Measurements from ENCODE around the gene TYMP.

The TYMP gene

GRCh38 chr22:50572965-50573364 lies 43.2 kb upstream of the TYMP start:
- no peak overlapping the region for H3K4me3 ChIP-seq (ENCODE audit: low read length)
- H3K36me3 ChIP-seq (ENCODE audit: control insufficient read depth, insufficient read depth, low read length): peaks cover 24% of the 10 kb centered on the region
- no CpG with 5 or more reads among the region's 11 CpGs for WGBS (ENCODE audit: insufficient coverage, insufficient read length)
- DNase-seq (ENCODE audit: low read depth, low spot score): no peak
- H3K27ac ChIP-seq (ENCODE audit: low read length): no peak overlapping the region
- no peaks in the 10 kb centered on the region for H3K27me3 ChIP-seq (ENCODE audit: control insufficient read depth, insufficient read depth, low read length)
- H3K9me3 ChIP-seq (ENCODE audit: control insufficient read depth, insufficient read depth, low read length): no peaks in the 10 kb centered on the region
- no peaks in the 10 kb centered on the region for H3K4me1 ChIP-seq (ENCODE audit: control insufficient read depth, insufficient read depth, low read length)

- no peak overlapping the region for H3K27ac ChIP-seq (ENCODE audit: low read length)
- H3K27me3 ChIP-seq (ENCODE audit: control insufficient read depth, insufficient read depth, low read length): no peaks in the 10 kb centered on the region
- H3K36me3 ChIP-seq (ENCODE audit: control insufficient read depth, insufficient read depth, low read length): peaks cover 24% of the 10 kb centered on the region
- H3K9me3 ChIP-seq (ENCODE audit: control insufficient read depth, insufficient read depth, low read length): no peaks in the 10 kb centered on the region
- WGBS (ENCODE audit: insufficient coverage, insufficient read length): no CpG with 5 or more reads among the region's 26 CpGs
- DNase-seq (ENCODE audit: low read depth, low spot score): no peak
- H3K4me3 ChIP-seq (ENCODE audit: low read length): no peak overlapping the region
- no peaks in the 10 kb centered on the region for H3K4me1 ChIP-seq (ENCODE audit: control insufficient read depth, insufficient read depth, low read length)
Observed at GRCh38 chr22:50571264-50572175, 41.7 kb upstream of the TYMP start.

- H3K36me3 ChIP-seq (ENCODE audit: control insufficient read depth, insufficient read depth, low read length): peaks cover 24% of the 10 kb centered on the region
- no peaks in the 10 kb centered on the region for H3K27me3 ChIP-seq (ENCODE audit: control insufficient read depth, insufficient read depth, low read length)
- DNase-seq (ENCODE audit: low read depth, low spot score): no peak
- H3K9me3 ChIP-seq (ENCODE audit: control insufficient read depth, insufficient read depth, low read length): no peaks in the 10 kb centered on the region
- no peak overlapping the region for H3K4me3 ChIP-seq (ENCODE audit: low read length)
- H3K4me1 ChIP-seq (ENCODE audit: control insufficient read depth, insufficient read depth, low read length): no peaks in the 10 kb centered on the region
- no CpG with 5 or more reads among the region's 12 CpGs for WGBS (ENCODE audit: insufficient coverage, insufficient read length)
- H3K27ac ChIP-seq (ENCODE audit: low read length): no peak overlapping the region
Observed at GRCh38 chr22:50570861-50571260, 41.0 kb upstream of the TYMP start.

- no peaks in the 10 kb centered on the region for H3K27me3 ChIP-seq (ENCODE audit: control insufficient read depth, insufficient read depth, low read length)
- no CpG with 5 or more reads among the region's 13 CpGs for WGBS (ENCODE audit: insufficient coverage, insufficient read length)
- no peak overlapping the region for H3K27ac ChIP-seq (ENCODE audit: low read length)
- H3K4me1 ChIP-seq (ENCODE audit: control insufficient read depth, insufficient read depth, low read length): no peaks in the 10 kb centered on the region
- H3K36me3 ChIP-seq (ENCODE audit: control insufficient read depth, insufficient read depth, low read length): peaks cover 24% of the 10 kb centered on the region
- H3K9me3 ChIP-seq (ENCODE audit: control insufficient read depth, insufficient read depth, low read length): no peaks in the 10 kb centered on the region
- no peak overlapping the region for H3K4me3 ChIP-seq (ENCODE audit: low read length)
- DNase-seq (ENCODE audit: low read depth, low spot score): no peak
Observed at GRCh38 chr22:50569896-50570535, 40.2 kb upstream of the TYMP start.

GRCh38 chr22:50569041-50569459 lies 39.2 kb upstream of the TYMP start:
- H3K36me3 ChIP-seq (ENCODE audit: control insufficient read depth, insufficient read depth, low read length): peaks cover 24% of the 10 kb centered on the region
- no peak overlapping the region; the same call in 1 of the 2 replicates for H3K4me3 ChIP-seq (ENCODE audit: low read length)
- DNase-seq (ENCODE audit: low read depth, low spot score): no peak
- WGBS (ENCODE audit: insufficient coverage, insufficient read length): no CpG with 5 or more reads among the region's 8 CpGs
- no peak overlapping the region for H3K27ac ChIP-seq (ENCODE audit: low read length)
- no peaks in the 10 kb centered on the region for H3K9me3 ChIP-seq (ENCODE audit: control insufficient read depth, insufficient read depth, low read length)
- no peaks in the 10 kb centered on the region for H3K4me1 ChIP-seq (ENCODE audit: control insufficient read depth, insufficient read depth, low read length)
- no peaks in the 10 kb centered on the region for H3K27me3 ChIP-seq (ENCODE audit: control insufficient read depth, insufficient read depth, low read length)

GRCh38 chr22:50568626-50569025 lies 38.8 kb upstream of the TYMP start:
- no peak for DNase-seq (ENCODE audit: low read depth, low spot score)
- Histone ChIP-seq H3K9me3 (ENCODE audit: control insufficient read depth, insufficient read depth, low read length) (no peaks in the 10 kb centered on the region), H3K27ac (ENCODE audit: low read length) (no peak overlapping the region), H3K27me3 (ENCODE audit: control insufficient read depth, insufficient read depth, low read length) (no peaks in the 10 kb centered on the region), H3K4me3 (ENCODE audit: low read length) (no peak overlapping the region), H3K4me1 (ENCODE audit: control insufficient read depth, insufficient read depth, low read length) (no peaks in the 10 kb centered on the region), H3K36me3 (ENCODE audit: control insufficient read depth, insufficient read depth, low read length) (peaks cover 24% of the 10 kb centered on the region)
- no CpG with 5 or more reads among the region's 7 CpGs for WGBS (ENCODE audit: insufficient coverage, insufficient read length)

- WGBS (ENCODE audit: insufficient coverage, insufficient read length): no CpG with 5 or more reads among the region's 7 CpGs
- H3K36me3 ChIP-seq (ENCODE audit: control insufficient read depth, insufficient read depth, low read length): peaks cover 24% of the 10 kb centered on the region
Observed at GRCh38 chr22:50567721-50568252, 38.0 kb upstream of the TYMP start.

GRCh38 chr22:50564289-50564688 lies 34.5 kb upstream of the TYMP start:
- no peak for DNase-seq (ENCODE audit: low read depth, low spot score)
- no CpG with 5 or more reads among the region's 11 CpGs for WGBS (ENCODE audit: insufficient coverage, insufficient read length)
- Histone ChIP-seq H3K4me3 (ENCODE audit: low read length) (no peak overlapping the region), H3K36me3 (ENCODE audit: control insufficient read depth, insufficient read depth, low read length) (peaks cover 6% of the 10 kb centered on the region; the same call in 1 of the 2 replicates), H3K27me3 (ENCODE audit: control insufficient read depth, insufficient read depth, low read length) (no peaks in the 10 kb centered on the region), H3K9me3 (ENCODE audit: control insufficient read depth, insufficient read depth, low read length) (no peaks in the 10 kb centered on the region), H3K4me1 (ENCODE audit: control insufficient read depth, insufficient read depth, low read length) (no peaks in the 10 kb centered on the region), H3K27ac (ENCODE audit: low read length) (no peak overlapping the region)

More at GRCh38 chr22:50567721-50568252, 38.0 kb upstream of the TYMP start:
- Histone ChIP-seq H3K4me3 (ENCODE audit: low read length) (no peak overlapping the region), H3K4me1 (ENCODE audit: control insufficient read depth, insufficient read depth, low read length) (no peaks in the 10 kb centered on the region), H3K27me3 (ENCODE audit: control insufficient read depth, insufficient read depth, low read length) (no peaks in the 10 kb centered on the region), H3K27ac (ENCODE audit: low read length) (no peak overlapping the region), H3K9me3 (ENCODE audit: control insufficient read depth, insufficient read depth, low read length) (no peaks in the 10 kb centered on the region)
- DNase-seq (ENCODE audit: low read depth, low spot score): no peak

- Histone ChIP-seq H3K4me1 (ENCODE audit: control insufficient read depth, insufficient read depth, low read length) (no peaks in the 10 kb centered on the region), H3K36me3 (ENCODE audit: control insufficient read depth, insufficient read depth, low read length) (0 out of 2 replicates have a peak, but pooled peaks cover 1% of the 10 kb centered on the region), H3K4me3 (ENCODE audit: low read length) (peak overlapping the region; percentile 29; the same call in 1 of the 2 replicates), H3K27ac (ENCODE audit: low read length) (no peak overlapping the region), H3K9me3 (ENCODE audit: control insufficient read depth, insufficient read depth, low read length) (no peaks in the 10 kb centered on the region), H3K27me3 (ENCODE audit: control insufficient read depth, insufficient read depth, low read length) (no peaks in the 10 kb centered on the region)
- DNase-seq (ENCODE audit: low read depth, low spot score): no peak
- WGBS (ENCODE audit: insufficient coverage, insufficient read length): no CpG with 5 or more reads among the region's 17 CpGs
Observed at GRCh38 chr22:50563413-50564160, 33.8 kb upstream of the TYMP start.

All from iPS DF 6.9 (cell line).